HEK293 (cell line): ENCODE results near the gene CDYL.

ENCODE experiments used
- CTCF ChIA-PET: fragments of 350-600 bp; formaldehyde crosslinking; extraction: SDS; loops from one replicate; lab custom pipeline; 2021; ENCODE audit warnings: antibody characterized with exemption; lab: Yijun Ruan, JAX
- POLR2A ChIA-PET: fragments of 300-600 bp; formaldehyde crosslinking; extraction: SDS; loops from one replicate; lab custom pipeline; 2020; ENCODE audit warnings: antibody characterized with exemption, inconsistent platforms; lab: Yijun Ruan, JAX
- H3K27ac ChIP-seq: fragments of 200-500 bp; sonication (Bioruptor generic); 2 replicates; pipeline ENCODE4 v1.5.1; 2014; ENCODE audit warnings: low read depth, low read length, control low read depth, inconsistent platforms; ENCODE audit errors: extremely low read depth
- H3K36me3 ChIP-seq, 2 experiments: fragments of 200-500 bp in 1 of 2; sonication (Bioruptor generic) in 1 of 2; 1 replicate in 1 of 2; 2 replicates in 1 of 2; pipeline ENCODE4 v1.5.1; 2014 to 2017; ENCODE audit warnings: inconsistent platforms in 2 of 2, low read length in 2 of 2; ENCODE audit not compliant: control insufficient read depth in 2 of 2, insufficient read depth in 1 of 2
- H3K4me1 ChIP-seq: fragments of 200-500 bp; sonication (Bioruptor generic); 2 replicates; pipeline ENCODE4 v1.5.1; 2014; ENCODE audit warnings: mild to moderate bottlenecking, low read length, inconsistent platforms; ENCODE audit not compliant: control insufficient read depth, insufficient read depth
- H3K4me3 ChIP-seq: 2 replicates; pipeline ENCODE4 v1.5.1; 2011; ENCODE audit warnings: low read depth, mild to moderate bottlenecking, control low read depth, low read length, moderate library complexity
- H3K9me3 ChIP-seq: fragments of 200-500 bp; sonication (Bioruptor generic); 2 replicates; pipeline ENCODE4 v1.5.1; 2014; ENCODE audit warnings: low read depth, low read length, inconsistent platforms; ENCODE audit not compliant: control insufficient read depth, insufficient read depth
- EGR2 ChIP-seq: fragments of 450-650 bp; formaldehyde crosslinking; IDR thresholded peaks from 2 replicates; pipeline ENCODE4 v1.5.1; 2016; ENCODE audit warnings: low read depth, missing biosample characterization, missing genetic modification characterization
- HOXA7 ChIP-seq: sonication (generic); formaldehyde crosslinking; IDR thresholded peaks from 2 replicates; pipeline ENCODE4 v1.8.1; 2022; ENCODE audit warnings: missing genetic modification reagents, borderline replicate concordance
- IKZF3 ChIP-seq: fragments of 450-650 bp; IDR thresholded peaks from 2 replicates; pipeline ENCODE4 v1.5.0; 2018; ENCODE audit warnings: missing biosample characterization, mild to moderate bottlenecking, missing genetic modification characterization, moderate library complexity
- ZNF155 ChIP-seq: fragments of 450-650 bp; formaldehyde crosslinking; IDR thresholded peaks from 2 replicates; pipeline ENCODE4 v1.5.1; 2016; ENCODE audit warnings: missing biosample characterization, missing genetic modification characterization
- ZNF221 ChIP-seq: fragments of 450-650 bp; formaldehyde crosslinking; IDR thresholded peaks from 2 replicates; pipeline ENCODE4 v1.5.1; 2017; ENCODE audit warnings: missing biosample characterization, missing genetic modification characterization, borderline replicate concordance
- ZNF26 ChIP-seq: fragments of 450-650 bp; formaldehyde crosslinking; IDR thresholded peaks from 2 replicates; pipeline ENCODE4 v1.5.1; 2016; ENCODE audit warnings: missing biosample characterization, missing genetic modification characterization
- ZNF449 ChIP-seq: fragments of 450-650 bp; formaldehyde crosslinking; IDR thresholded peaks from 2 replicates; pipeline ENCODE4 v1.5.1; 2017; ENCODE audit warnings: missing biosample characterization, mild to moderate bottlenecking, missing genetic modification characterization, moderate library complexity
- ZNF473 ChIP-seq: fragments of 450-650 bp; formaldehyde crosslinking; IDR thresholded peaks from 2 replicates; pipeline ENCODE4 v1.5.1; 2017; ENCODE audit warnings: missing biosample characterization, missing genetic modification characterization
- ZNF558 ChIP-seq: fragments of 450-650 bp; formaldehyde crosslinking; IDR thresholded peaks from 2 replicates; pipeline ENCODE4 v1.5.1; 2016; ENCODE audit warnings: missing biosample characterization, missing genetic modification characterization
- ZNF610 ChIP-seq: fragments of 450-650 bp; formaldehyde crosslinking; IDR thresholded peaks from 2 replicates; pipeline ENCODE4 v1.5.1; 2016; ENCODE audit warnings: missing biosample characterization, missing genetic modification characterization, borderline replicate concordance
- ZNF654 ChIP-seq: fragments of 450-650 bp; formaldehyde crosslinking; IDR thresholded peaks from 2 replicates; pipeline ENCODE4 v1.5.1; 2016; ENCODE audit warnings: low read depth, missing biosample characterization, missing genetic modification characterization
- ZNF677 ChIP-seq: fragments of 450-650 bp; IDR thresholded peaks from 2 replicates; pipeline ENCODE4 v1.5.0; 2018; ENCODE audit warnings: missing biosample characterization, mild to moderate bottlenecking, missing genetic modification characterization, moderate library complexity
- ZNF843 ChIP-seq: fragments of 450-650 bp; formaldehyde crosslinking; IDR thresholded peaks from 2 replicates; pipeline ENCODE4 v1.5.1; 2016; ENCODE audit warnings: missing biosample characterization, missing genetic modification characterization
- ZXDB ChIP-seq: fragments of 450-650 bp; formaldehyde crosslinking; IDR thresholded peaks from 2 replicates; pipeline ENCODE4 v1.5.1; 2016; ENCODE audit warnings: missing biosample characterization, missing genetic modification characterization

CDYL gene

GRCh38 chr6:4913705-4914419, 137.7 kb downstream of the CDYL start (continued):
- TF ChIP-seq ZNF26 (tag by site-specific recombination): no peak
- no peak for TF ChIP-seq ZNF558
- TF ChIP-seq HOXA7: no peak
- TF ChIP-seq IKZF3 (tag by site-specific recombination): no peak

DNA sequence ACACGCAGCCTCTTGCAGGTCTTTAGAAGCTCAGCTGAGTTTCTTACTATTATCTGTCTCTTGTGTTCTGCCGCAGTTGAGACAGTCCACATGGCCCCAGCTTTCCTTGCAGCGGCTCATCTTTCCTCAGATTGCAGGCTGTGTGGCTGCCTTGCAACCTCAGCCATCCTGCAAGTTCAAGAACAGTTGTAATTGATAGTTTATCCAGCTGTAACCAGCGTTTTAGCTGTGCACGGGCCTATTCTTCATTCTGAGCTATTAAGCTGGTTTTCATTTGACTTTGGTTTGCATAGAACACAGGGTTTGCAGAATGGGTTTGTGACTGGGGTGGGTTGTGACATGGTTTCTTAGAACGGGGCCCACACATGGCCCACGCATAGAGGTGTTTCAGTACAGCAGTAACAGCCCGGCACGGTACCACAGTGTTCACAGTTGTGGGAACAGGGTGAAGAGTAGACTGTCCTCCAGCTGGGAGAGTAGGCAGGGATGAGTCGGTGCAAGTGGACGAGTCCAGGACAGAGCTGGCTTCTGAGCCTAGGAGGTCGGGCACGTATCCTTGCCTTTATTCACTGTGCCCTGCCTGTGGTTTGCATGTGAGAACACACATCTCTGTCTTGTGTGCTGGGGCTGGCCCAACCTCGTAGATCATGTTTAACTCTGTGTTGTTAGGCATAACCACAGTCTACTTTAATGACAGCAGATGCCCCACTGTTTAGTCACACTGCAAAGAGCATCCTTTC, 138.4 kb downstream of the CDYL start:
- TF ChIP-seq EGR2 (tag by site-specific recombination) (0 out of 2 replicates have a peak, but pooled peaks have one; percentile 17), ZNF221 (tag by site-specific recombination) (no peak), ZNF473 (tag by site-specific recombination) (no peak)
- TF ChIP-seq, all 188 proteins: peak for 1
- ChIA-PET CTCF (interaction anchor here (0.6 kb wide), 2 partner anchors 9 to 127 kb away, joined by 3 to 5 read pairs; no protein-coding TSS in a partner anchor), POLR2A (no interaction called here)
- Histone ChIP-seq H3K9me3 (no peaks in the 10 kb centered on the region), H3K36me3 (peaks cover 0 to 3% of the 10 kb centered on the region in 2 experiments; a peak in 1 of 3 replicates), H3K4me1 (peaks cover 8% of the 10 kb centered on the region), H3K27ac (no peak overlapping the region), H3K4me3 (no peak overlapping the region)

DNA sequence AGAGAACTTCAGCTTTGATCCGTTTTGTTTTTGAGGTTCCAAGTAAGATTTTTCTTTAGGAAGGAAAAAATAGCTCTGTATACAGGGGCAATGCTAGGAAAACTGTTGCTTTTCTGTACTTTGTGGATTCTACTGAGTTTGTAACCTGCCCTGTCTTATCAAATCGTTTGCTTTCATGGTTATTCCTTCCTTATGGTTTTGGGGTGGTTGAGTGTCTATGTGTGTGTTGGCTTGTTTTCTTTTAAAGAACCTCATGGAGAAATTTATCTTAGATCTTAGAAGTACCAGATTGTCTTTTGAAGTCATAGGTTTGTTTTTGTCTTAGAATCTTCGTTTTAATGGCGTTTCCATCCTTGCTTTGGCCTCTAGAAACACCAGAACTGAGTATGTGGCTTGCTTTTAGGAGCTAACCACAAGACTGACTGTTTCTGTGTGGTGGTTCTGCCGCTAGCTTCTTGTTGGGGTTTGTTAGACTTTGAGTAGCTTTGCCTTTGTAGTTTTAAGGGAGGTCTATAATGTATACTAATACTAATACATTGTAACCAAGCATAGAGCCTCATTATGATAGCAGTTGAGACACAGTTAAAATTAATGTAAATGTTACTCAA, 140.9 kb downstream of the CDYL start:
- Histone ChIP-seq H3K36me3 (peaks cover 0 to 3% of the 10 kb centered on the region in 2 experiments; a peak in 1 of 3 replicates), H3K9me3 (no peaks in the 10 kb centered on the region), H3K4me3 (no peak overlapping the region), H3K27ac (no peak overlapping the region), H3K4me1 (no peaks in the 10 kb centered on the region)
- POLR2A ChIA-PET: no interaction called here
- no peak for TF ChIP-seq ZNF843
- TF ChIP-seq ZNF449 (tag by site-specific recombination): no peak
- TF ChIP-seq ZXDB (tag by site-specific recombination): no peak
- no peak for TF ChIP-seq ZNF155
- TF ChIP-seq ZNF677 (tag by site-specific recombination): 0 out of 2 replicates have a peak, but pooled peaks have one; percentile 39
- no peak for TF ChIP-seq ZNF610
- CTCF ChIA-PET: interaction anchor here (0.6 to 1.9 kb wide), 3 partner anchors 10 to 65 kb away, joined by 3 to 5 read pairs (median 4); no protein-coding TSS in a partner anchor

DNA sequence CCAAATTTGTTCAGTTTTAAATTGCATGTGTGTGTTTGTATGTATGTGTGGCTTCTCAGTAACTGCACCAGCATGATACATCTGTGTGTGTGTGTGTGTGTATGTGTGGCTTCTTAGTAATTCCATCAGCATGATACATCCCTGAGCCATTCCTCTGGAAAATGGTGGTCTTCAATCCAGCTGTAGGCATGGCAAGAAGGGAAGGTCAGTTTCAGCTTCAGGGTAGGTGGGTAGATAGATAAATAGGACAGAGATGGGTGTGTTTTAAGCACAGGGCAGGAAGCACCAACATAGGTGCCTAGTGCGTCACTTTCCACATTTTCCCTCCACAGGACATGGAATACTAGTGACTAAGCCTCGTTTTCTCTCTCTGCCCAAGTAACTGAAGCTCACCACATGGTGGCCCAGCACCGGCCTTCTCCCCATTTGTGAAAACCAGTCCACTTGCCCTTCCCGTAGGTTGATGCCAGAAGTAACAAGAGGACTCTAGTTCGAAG, 144.8 kb downstream of the CDYL start:
- H3K27ac ChIP-seq: no peak overlapping the region
- ChIA-PET POLR2A (no interaction called here), CTCF (interaction anchor here (0.5 to 0.8 kb wide), 5 partner anchors 15 to 1051 kb away, joined by 3 read pairs; no protein-coding TSS in a partner anchor)
- H3K4me1 ChIP-seq: no peaks in the 10 kb centered on the region
- no peaks in the 10 kb centered on the region for H3K36me3 ChIP-seq
- H3K4me3 ChIP-seq: no peak overlapping the region
- no peak for TF ChIP-seq ZNF654 (tag by site-specific recombination)
- no peaks in the 10 kb centered on the region for H3K9me3 ChIP-seq
